Kidney epithelial cell (primary cell): ENCODE data around the gene UGGT1. TPM values are rescaled to one million over a fixed set of nuclear protein-coding genes. Genes with fewer than 3 reads are reported as not detected.
"Not testable (repeated sequence)": the region's sequence is repeated elsewhere in the genome, so short reads cannot be mapped to it uniquely, and the experiment has no call there.

Source experiments
- DNase-seq: peaks from one replicate; pipeline ENCODE4 v3.0.0-alpha.2; 2010; ENCODE audit warnings: low read depth
- H3K27me3 ChIP-seq: 2 replicates; pipeline ENCODE4 v1.6.0; 2011; ENCODE audit warnings: low read length; ENCODE audit not compliant: control insufficient read depth, insufficient read depth
- H3K36me3 ChIP-seq: 2 replicates; pipeline ENCODE4 v1.5.1; 2011; ENCODE audit warnings: low read length; ENCODE audit not compliant: control insufficient read depth, insufficient read depth
- H3K4me3 ChIP-seq: 2 replicates; pipeline ENCODE4 v1.5.1; 2011; ENCODE audit warnings: low read depth, mild to moderate bottlenecking, control low read depth, low read length
- CTCF ChIP-seq: IDR thresholded peaks from 2 replicates; pipeline ENCODE4 v1.5.1; 2011; ENCODE audit warnings: mild to moderate bottlenecking, moderate library complexity, low read length, control low read depth, inconsistent platforms; ENCODE audit not compliant: insufficient read depth, poor library complexity, severe bottlenecking
- total RNA-seq: library from RNA; depleted of rRNA; stranded (reverse); fragments of >200 nt; gene quantifications from 2 replicates; pipeline ENCODE4 v1.2.3, GENCODE V29; 2015

The UGGT1 gene
- total RNA-seq, 1 donor from 2014 or later, result 67.8 TPM

GRCh38 chr2:128199141-128199540 lies 108.1 kb downstream of the UGGT1 start:
- TF ChIP-seq CTCF, result no peak
- DNase-seq, result no peak
- Histone ChIP-seq H3K27me3 (no peaks in the 10 kb centered on the region), H3K4me3 (no peak overlapping the region), H3K36me3 (no peaks in the 10 kb centered on the region)

GRCh38 chr2:128202791-128203190 lies 111.8 kb downstream of the UGGT1 start:
- Histone ChIP-seq H3K4me3 (no peak overlapping the region), H3K36me3 (no peaks in the 10 kb centered on the region), H3K27me3 (no peaks in the 10 kb centered on the region)
- no peak for TF ChIP-seq CTCF
- DNase-seq, result no peak

GRCh38 chr2:128206245-128206644 lies 115.2 kb downstream of the UGGT1 start:
- H3K4me3 ChIP-seq, result no peak overlapping the region
- TF ChIP-seq CTCF, result no peak
- H3K36me3 ChIP-seq, result no peaks in the 10 kb centered on the region
- no peak for DNase-seq
- H3K27me3 ChIP-seq, result no peaks in the 10 kb centered on the region

GRCh38 chr2:128208023-128208422 lies 117.0 kb downstream of the UGGT1 start:
- Histone ChIP-seq H3K36me3 (no peaks in the 10 kb centered on the region), H3K27me3 (no peaks in the 10 kb centered on the region), H3K4me3 (no peak overlapping the region)
- no peak for DNase-seq
- TF ChIP-seq CTCF, result no peak

- not testable (repeated sequence) for H3K36me3 ChIP-seq, DNase-seq, H3K27me3 ChIP-seq, H3K4me3 ChIP-seq
Measured at GRCh38 chr2:128208631-128209324, 117.8 kb downstream of the UGGT1 start.

- no peak for DNase-seq
- H3K4me3 ChIP-seq, result no peak overlapping the region
- no peak for TF ChIP-seq CTCF
- H3K36me3 ChIP-seq, result no peaks in the 10 kb centered on the region
- no peaks in the 10 kb centered on the region for H3K27me3 ChIP-seq
Measured at GRCh38 chr2:128214251-128214650, 123.3 kb downstream of the UGGT1 start.
